AML-193 (cell line): Measurements from ENCODE around the gene BMPR1B.
"Not testable (repeated sequence)": the region's sequence is repeated elsewhere in the genome, so short reads cannot be mapped to it uniquely, and the experiment has no call there.

Experiments
- DNase-seq, 2 experiments: peaks; one replicate each; lab custom pipeline; 2025; lab: John Stamatoyannopoulos, UW

BMPR1B gene

GRCh38 chr4:95091272-95091671 lies 333.5 kb downstream of the BMPR1B start:
- no peak for DNase-seq

GRCh38 chr4:95092766-95093165 lies 335.0 kb downstream of the BMPR1B start:
- no peak for DNase-seq

- no peak for DNase-seq
These were observed 335.7 kb downstream of the BMPR1B start for GRCh38 chr4:95093460-95093859.

GRCh38 chr4:95093936-95094929 lies 336.5 kb downstream of the BMPR1B start:
- DNase-seq = no peak

- DNase-seq = peak in 1 of 2 experiments; percentile 1
These were observed 337.7 kb downstream of the BMPR1B start for GRCh38 chr4:95095348-95095974.

GRCh38 chr4:95102162-95102790 lies 344.5 kb downstream of the BMPR1B start:
- DNase-seq = no peak

GRCh38 chr4:95105112-95105511 lies 347.4 kb downstream of the BMPR1B start:
- no peak for DNase-seq

GRCh38 chr4:95105983-95106382 lies 348.2 kb downstream of the BMPR1B start:
- DNase-seq = no peak

GRCh38 chr4:95106408-95106928 lies 348.7 kb downstream of the BMPR1B start:
- DNase-seq = no peak

- DNase-seq = no peak
These were observed 349.2 kb downstream of the BMPR1B start for GRCh38 chr4:95107004-95107403.

- no peak for DNase-seq
These were observed 349.9 kb downstream of the BMPR1B start for GRCh38 chr4:95107635-95108034.

GRCh38 chr4:95108883-95109421 lies 351.2 kb downstream of the BMPR1B start:
- no peak for DNase-seq

- DNase-seq = no peak
These were observed 356.8 kb downstream of the BMPR1B start for GRCh38 chr4:95114521-95114920.

GRCh38 chr4:95118497-95118896 lies 360.7 kb downstream of the BMPR1B start:
- DNase-seq = no peak

- DNase-seq = no peak
These were observed 362.7 kb downstream of the BMPR1B start for GRCh38 chr4:95120456-95120855.

GRCh38 chr4:95122001-95122400 lies 364.2 kb downstream of the BMPR1B start:
- no peak for DNase-seq

- no peak for DNase-seq
These were observed 367.2 kb downstream of the BMPR1B start for GRCh38 chr4:95124906-95125504.

- DNase-seq = no peak
These were observed 371.3 kb downstream of the BMPR1B start for GRCh38 chr4:95129031-95129430.

GRCh38 chr4:95129821-95130311 lies 372.1 kb downstream of the BMPR1B start:
- peak; percentile 49 to 59 for DNase-seq

- DNase-seq = not testable (repeated sequence)
These were observed 376.3 kb downstream of the BMPR1B start for GRCh38 chr4:95134016-95134415.

GRCh38 chr4:95139424-95139823 lies 381.7 kb downstream of the BMPR1B start:
- DNase-seq = not testable (repeated sequence)
